GM23338 (cell line): Measurements from ENCODE around the gene SEMA5A.

ENCODE experiments used
- EZH2 ChIP-seq: fragments of 200-600 bp; sonication (generic); IDR thresholded peaks from one replicate; pipeline ENCODE4 v1.8.0; 2017; ENCODE audit warnings: antibody characterized with exemption, mild to moderate bottlenecking, low read depth; ENCODE audit not compliant: unreplicated experiment
- EZH2phosphoT487 ChIP-seq: fragments of 200-600 bp; sonication (generic); IDR thresholded peaks from one replicate; pipeline ENCODE4 v1.8.1; 2018; ENCODE audit warnings: antibody characterized with exemption; ENCODE audit not compliant: unreplicated experiment
- NANOG ChIP-seq: IDR thresholded peaks from 2 replicates; pipeline ENCODE4 v1.6.1; 2016; ENCODE audit warnings: antibody characterized with exemption, borderline replicate concordance
- POLR2AphosphoS5 ChIP-seq: IDR thresholded peaks from 2 replicates; pipeline ENCODE4 v1.6.1; 2016; ENCODE audit warnings: antibody characterized with exemption, low read depth
- TF ChIP-seq, protein P1 (sequence below), 2 experiments: fragments of 200-600 bp in 1 of 2; sonication (generic) in 1 of 2; conservative IDR thresholded peaks; 2 replicates each; pipeline versions ENCODE4 v1.5.1 to v1.6.1; 2016 to 2017; ENCODE audit warnings: antibody characterized with exemption in 2 of 2, low read depth in 2 of 2, mild to moderate bottlenecking in 2 of 2, moderate library complexity in 1 of 2

DNA sequence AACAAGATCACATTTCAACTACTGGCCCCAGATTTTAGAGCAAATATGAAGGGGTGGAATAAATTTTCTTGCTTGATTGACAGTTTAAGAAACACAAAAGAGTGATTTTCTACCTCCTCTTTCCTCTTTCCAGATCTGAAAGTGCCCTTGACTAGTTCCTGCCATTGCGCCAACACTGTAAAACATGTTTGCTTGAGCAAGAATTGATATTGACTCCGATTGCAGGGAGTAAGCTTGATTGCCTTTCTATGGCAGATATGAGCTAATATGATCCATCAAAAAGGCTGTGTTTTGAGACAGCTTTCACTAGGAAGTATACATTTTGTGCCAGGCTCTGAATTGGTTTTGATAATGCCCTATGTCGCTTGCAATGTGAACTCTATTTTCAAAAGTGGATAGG is 508.8 kb downstream of the SEMA5A start:
- TF ChIP-seq, protein P1, sequence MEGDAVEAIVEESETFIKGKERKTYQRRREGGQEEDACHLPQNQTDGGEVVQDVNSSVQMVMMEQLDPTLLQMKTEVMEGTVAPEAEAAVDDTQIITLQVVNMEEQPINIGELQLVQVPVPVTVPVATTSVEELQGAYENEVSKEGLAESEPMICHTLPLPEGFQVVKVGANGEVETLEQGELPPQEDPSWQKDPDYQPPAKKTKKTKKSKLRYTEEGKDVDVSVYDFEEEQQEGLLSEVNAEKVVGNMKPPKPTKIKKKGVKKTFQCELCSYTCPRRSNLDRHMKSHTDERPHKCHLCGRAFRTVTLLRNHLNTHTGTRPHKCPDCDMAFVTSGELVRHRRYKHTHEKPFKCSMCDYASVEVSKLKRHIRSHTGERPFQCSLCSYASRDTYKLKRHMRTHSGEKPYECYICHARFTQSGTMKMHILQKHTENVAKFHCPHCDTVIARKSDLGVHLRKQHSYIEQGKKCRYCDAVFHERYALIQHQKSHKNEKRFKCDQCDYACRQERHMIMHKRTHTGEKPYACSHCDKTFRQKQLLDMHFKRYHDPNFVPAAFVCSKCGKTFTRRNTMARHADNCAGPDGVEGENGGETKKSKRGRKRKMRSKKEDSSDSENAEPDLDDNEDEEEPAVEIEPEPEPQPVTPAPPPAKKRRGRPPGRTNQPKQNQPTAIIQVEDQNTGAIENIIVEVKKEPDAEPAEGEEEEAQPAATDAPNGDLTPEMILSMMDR (conservative IDR thresholded peaks at IDR 0.05; ENCODE audit: low read depth in 2 of 2) = no peak
- TF ChIP-seq EZH2phosphoT487 (no peak), POLR2AphosphoS5 (no peak), NANOG (no peak), EZH2 (no peak)
